Vagina (tissue), 2 donors: ENCODE measurements around the gene CNTNAP5.

Source experiments
- POLR2A ChIP-seq, 2 donors: fragments of 450-650 bp; IDR thresholded peaks; one replicate each; pipeline ENCODE4 v1.6.1; 2017; ENCODE audit warnings: antibody characterized with exemption in 2 of 2, mild to moderate bottlenecking in 2 of 2, moderate library complexity in 2 of 2
- POLR2AphosphoS5 ChIP-seq, 2 donors: sonication (generic); formaldehyde crosslinking; IDR thresholded peaks; one replicate each; pipeline ENCODE4 v1.9.0; 2017; ENCODE audit warnings: antibody characterized with exemption in 2 of 2, mild to moderate bottlenecking in 2 of 2, low read depth in 1 of 2; ENCODE audit not compliant: insufficient read depth in 1 of 2
- TF ChIP-seq, protein P1 (sequence below), 3 experiments: fragments of 450-650 bp in 2 of 3; fragments of 200-600 bp in 1 of 3; sonication (generic) in 1 of 3; IDR thresholded peaks; one replicate each; pipeline ENCODE4 v1.5.1; 2017 to 2019; ENCODE audit warnings: antibody characterized with exemption in 3 of 3, mild to moderate bottlenecking in 2 of 3, moderate library complexity in 2 of 3

DNA sequence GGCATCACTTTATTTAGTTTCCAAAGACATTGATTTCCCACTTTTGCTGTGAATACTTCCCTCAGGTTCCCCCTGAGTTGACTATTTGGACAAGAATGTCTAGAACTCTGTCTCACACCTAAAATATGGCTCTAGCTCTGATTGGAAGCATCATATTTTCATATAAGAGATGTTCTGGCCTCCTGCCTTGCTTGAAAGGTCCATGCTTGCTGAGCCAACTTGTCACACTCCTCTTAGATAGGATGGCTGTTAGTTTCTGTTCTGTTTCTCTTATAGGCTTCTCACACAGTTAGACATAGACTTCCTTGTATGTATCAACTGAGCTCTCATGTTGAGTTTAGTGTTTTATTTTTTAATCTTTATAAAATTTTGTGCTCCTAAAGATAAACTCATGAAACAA lies 87.1 kb downstream of the CNTNAP5 start:
- TF ChIP-seq, protein P1, sequence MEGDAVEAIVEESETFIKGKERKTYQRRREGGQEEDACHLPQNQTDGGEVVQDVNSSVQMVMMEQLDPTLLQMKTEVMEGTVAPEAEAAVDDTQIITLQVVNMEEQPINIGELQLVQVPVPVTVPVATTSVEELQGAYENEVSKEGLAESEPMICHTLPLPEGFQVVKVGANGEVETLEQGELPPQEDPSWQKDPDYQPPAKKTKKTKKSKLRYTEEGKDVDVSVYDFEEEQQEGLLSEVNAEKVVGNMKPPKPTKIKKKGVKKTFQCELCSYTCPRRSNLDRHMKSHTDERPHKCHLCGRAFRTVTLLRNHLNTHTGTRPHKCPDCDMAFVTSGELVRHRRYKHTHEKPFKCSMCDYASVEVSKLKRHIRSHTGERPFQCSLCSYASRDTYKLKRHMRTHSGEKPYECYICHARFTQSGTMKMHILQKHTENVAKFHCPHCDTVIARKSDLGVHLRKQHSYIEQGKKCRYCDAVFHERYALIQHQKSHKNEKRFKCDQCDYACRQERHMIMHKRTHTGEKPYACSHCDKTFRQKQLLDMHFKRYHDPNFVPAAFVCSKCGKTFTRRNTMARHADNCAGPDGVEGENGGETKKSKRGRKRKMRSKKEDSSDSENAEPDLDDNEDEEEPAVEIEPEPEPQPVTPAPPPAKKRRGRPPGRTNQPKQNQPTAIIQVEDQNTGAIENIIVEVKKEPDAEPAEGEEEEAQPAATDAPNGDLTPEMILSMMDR (IDR thresholded peaks at IDR 0.05) = no peak
- TF ChIP-seq POLR2A (IDR thresholded peaks at IDR 0.05) (no peak), POLR2AphosphoS5 (IDR thresholded peaks at IDR 0.05; ENCODE audit: insufficient read depth in 1 of 2, low read depth in 1 of 2) (no peak)
